SW480 (cell line): ENCODE measurements around the gene ANO9.
"Not testable (repeated sequence)": the region's sequence is repeated elsewhere in the genome, so short reads cannot be mapped to it uniquely, and the experiment has no call there.

Experiments
- DNase-seq: peaks from one replicate; pipeline ENCODE4 v3.0.0-alpha.2; 2016; ENCODE audit warnings: low spot score

The ANO9 gene

GRCh38 chr11:416051-416756 lies 25.6 kb downstream of the ANO9 start:
- no peak for DNase-seq

GRCh38 chr11:415640-416041 lies 26.2 kb downstream of the ANO9 start:
- no peak for DNase-seq

- DNase-seq: no peak
These were observed 27.4 kb downstream of the ANO9 start for GRCh38 chr11:414318-414857.

GRCh38 chr11:413120-414081 lies 28.4 kb downstream of the ANO9 start:
- DNase-seq: no peak

GRCh38 chr11:412641-413119 lies 29.1 kb downstream of the ANO9 start:
- DNase-seq: no peak

GRCh38 chr11:411520-411919 lies 30.3 kb downstream of the ANO9 start:
- not testable (repeated sequence) for DNase-seq

- not testable (repeated sequence) for DNase-seq
These were observed 31.1 kb downstream of the ANO9 start for GRCh38 chr11:410711-411110.

GRCh38 chr11:409600-410483 lies 32.0 kb downstream of the ANO9 start:
- no peak for DNase-seq

GRCh38 chr11:409008-409599 lies 32.7 kb downstream of the ANO9 start:
- DNase-seq: no peak

- no peak for DNase-seq
These were observed 33.4 kb downstream of the ANO9 start for GRCh38 chr11:408154-409007.

GRCh38 chr11:407651-408123 lies 34.1 kb downstream of the ANO9 start:
- DNase-seq: no peak

GRCh38 chr11:406796-407650 lies 34.8 kb downstream of the ANO9 start:
- DNase-seq: peak; percentile 87

- no peak for DNase-seq
These were observed 35.6 kb downstream of the ANO9 start for GRCh38 chr11:405954-406795.

GRCh38 chr11:405323-405953 lies 36.4 kb downstream of the ANO9 start:
- DNase-seq: no peak

GRCh38 chr11:404551-405264 lies 37.1 kb downstream of the ANO9 start:
- DNase-seq: no peak

- no peak for DNase-seq
These were observed 37.9 kb downstream of the ANO9 start for GRCh38 chr11:403761-404431.
